Caco-2 (cell line): ENCODE data around the gene VPS41. TPM values are rescaled to one million over a fixed set of nuclear protein-coding genes. Genes with fewer than 3 reads are reported as not detected.

ENCODE experiments used
- BruUV-seq: library from RNA; stranded (reverse); fragments of 400-500 nt; replicated peaks from 2 replicates; lab custom pipeline; 2021; lab: Mats Ljungman, UMichigan
- CTCF ChIA-PET: fragments of 300-600 bp; sonication (Branson Sonifier 250); formaldehyde crosslinking; loops from one replicate; lab custom pipeline; 2022; ENCODE audit warnings: antibody characterized with exemption; lab: Charles Lee
- POLR2A ChIA-PET: fragments of 300-600 bp; sonication (Branson Sonifier 250); formaldehyde crosslinking; loops from one replicate; lab custom pipeline; 2022; ENCODE audit warnings: antibody characterized with exemption; lab: Charles Lee
- DNase-seq, 2 experiments: peaks; one replicate each; pipeline versions ENCODE4 v3.0.0 to v3.0.0-alpha.2; 2020 to 2022
- H3K27me3 ChIP-seq: replicated peaks from 2 replicates; pipeline ENCODE4 v1.6.0; 2011; ENCODE audit warnings: low read length; ENCODE audit not compliant: control insufficient read depth, insufficient read depth
- H3K36me3 ChIP-seq: 2 replicates; pipeline ENCODE4 v1.5.1; 2011; ENCODE audit warnings: low read length; ENCODE audit not compliant: control insufficient read depth, insufficient read depth
- H3K4me1 ChIP-seq: fragments of 250-450 bp; sonication (Bioruptor Pico); 2 replicates; pipeline ENCODE4 v1.5.1; 2020; ENCODE audit warnings: mild to moderate bottlenecking
- H3K4me3 ChIP-seq: 2 replicates; pipeline ENCODE4 v1.5.1; 2011; ENCODE audit warnings: low read depth, mild to moderate bottlenecking, control low read depth, low read length
- H3K9me3 ChIP-seq: fragments of 250-450 bp; sonication (Bioruptor Pico); 2 replicates; pipeline ENCODE4 v1.5.1; 2020; ENCODE audit warnings: mild to moderate bottlenecking, moderate library complexity
- H3K27ac Mint-ChIP-seq: one replicate; pipeline ENCODE4 v1.8.0; 2022; ENCODE audit warnings: mixed read lengths; ENCODE audit not compliant: unreplicated experiment
- H3K27me3 Mint-ChIP-seq: one replicate; pipeline ENCODE4 v1.8.0; 2022; ENCODE audit warnings: mixed read lengths; ENCODE audit not compliant: insufficient read depth, unreplicated experiment
- H3K36me3 Mint-ChIP-seq: one replicate; pipeline ENCODE4 v1.8.0; 2022; ENCODE audit warnings: mild to moderate bottlenecking, mixed read lengths; ENCODE audit not compliant: insufficient read depth, unreplicated experiment
- H3K4me1 Mint-ChIP-seq: one replicate; pipeline ENCODE4 v1.8.0; 2022; ENCODE audit warnings: low read depth, mixed read lengths; ENCODE audit not compliant: unreplicated experiment
- H3K4me3 Mint-ChIP-seq: one replicate; pipeline ENCODE4 v1.8.0; 2022; ENCODE audit warnings: mild to moderate bottlenecking, moderate library complexity, mixed read lengths; ENCODE audit not compliant: unreplicated experiment
- H3K9me3 Mint-ChIP-seq: one replicate; pipeline ENCODE4 v1.8.0; 2022; ENCODE audit warnings: mixed read lengths; ENCODE audit not compliant: unreplicated experiment
- intact Hi-C: fragments of 100-400 bp; cut with micrococcal nuclease; formaldehyde crosslinking; loops from one replicate; pipeline ENCODE4 v1.10.0; 2022; ENCODE audit not compliant: unreplicated experiment
- total RNA-seq: library from RNA; stranded (reverse); gene quantifications from 2 replicates; pipeline ENCODE4 v1.2.3, GENCODE V29; 2022
- TF ChIP-seq, protein P1 (sequence below), 2 experiments: fragments of 200-600 bp in 1 of 2; IDR thresholded peaks; 1 replicate in 1 of 2; 2 replicates in 1 of 2; pipeline versions ENCODE4 v1.5.1 to v1.8.0; 2011 to 2022; ENCODE audit warnings: antibody characterized with exemption in 1 of 2, control low read depth in 1 of 2, inconsistent platforms in 1 of 2, low read depth in 1 of 2, low read length in 1 of 2, mild to moderate bottlenecking in 1 of 2, moderate library complexity in 1 of 2; ENCODE audit not compliant: insufficient read depth in 1 of 2, severe bottlenecking in 1 of 2, unreplicated experiment in 1 of 2

Gene VPS41
- total RNA-seq, 1 experiment from 2014 or later, result 86.9 TPM

DNA sequence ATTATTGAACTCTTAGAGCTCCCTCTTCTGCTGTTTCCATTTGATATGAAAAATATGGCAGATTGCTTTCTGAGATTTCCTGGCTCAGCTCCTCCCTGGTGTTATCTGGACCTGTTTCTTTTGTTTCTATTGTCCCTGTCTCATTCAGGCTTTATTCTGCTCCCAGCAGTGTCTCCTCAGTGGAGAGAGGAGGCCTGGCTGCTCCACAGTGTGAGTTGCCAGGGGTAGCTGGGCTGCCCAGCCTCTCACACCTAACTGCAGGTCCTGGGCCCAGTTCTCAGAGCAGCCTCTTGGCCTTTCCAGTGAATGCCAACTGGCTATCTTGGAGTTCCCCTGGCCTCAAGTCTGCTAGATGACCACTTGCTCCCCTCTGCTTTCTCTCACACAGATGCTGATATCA, 127.0 kb downstream of the VPS41 start:
- no peaks in the 10 kb centered on the region for H3K9me3 ChIP-seq
- ChIA-PET POLR2A (no interaction called here), CTCF (no interaction called here)
- H3K27me3 Mint-ChIP-seq, result no peaks in the 10 kb centered on the region
- TF ChIP-seq, protein P1, sequence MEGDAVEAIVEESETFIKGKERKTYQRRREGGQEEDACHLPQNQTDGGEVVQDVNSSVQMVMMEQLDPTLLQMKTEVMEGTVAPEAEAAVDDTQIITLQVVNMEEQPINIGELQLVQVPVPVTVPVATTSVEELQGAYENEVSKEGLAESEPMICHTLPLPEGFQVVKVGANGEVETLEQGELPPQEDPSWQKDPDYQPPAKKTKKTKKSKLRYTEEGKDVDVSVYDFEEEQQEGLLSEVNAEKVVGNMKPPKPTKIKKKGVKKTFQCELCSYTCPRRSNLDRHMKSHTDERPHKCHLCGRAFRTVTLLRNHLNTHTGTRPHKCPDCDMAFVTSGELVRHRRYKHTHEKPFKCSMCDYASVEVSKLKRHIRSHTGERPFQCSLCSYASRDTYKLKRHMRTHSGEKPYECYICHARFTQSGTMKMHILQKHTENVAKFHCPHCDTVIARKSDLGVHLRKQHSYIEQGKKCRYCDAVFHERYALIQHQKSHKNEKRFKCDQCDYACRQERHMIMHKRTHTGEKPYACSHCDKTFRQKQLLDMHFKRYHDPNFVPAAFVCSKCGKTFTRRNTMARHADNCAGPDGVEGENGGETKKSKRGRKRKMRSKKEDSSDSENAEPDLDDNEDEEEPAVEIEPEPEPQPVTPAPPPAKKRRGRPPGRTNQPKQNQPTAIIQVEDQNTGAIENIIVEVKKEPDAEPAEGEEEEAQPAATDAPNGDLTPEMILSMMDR (IDR thresholded peaks at IDR 0.05; ENCODE audit: insufficient read depth in 1 of 2, low read depth in 1 of 2, low read length in 1 of 2, severe bottlenecking in 1 of 2, unreplicated experiment in 1 of 2), result no peak
- H3K27me3 ChIP-seq, result no peaks in the 10 kb centered on the region
- H3K4me3 Mint-ChIP-seq, result no peak overlapping the region
- no TSS peak for BruUV-seq
- H3K27ac Mint-ChIP-seq, result no peak overlapping the region
- H3K4me1 ChIP-seq, result no peaks in the 10 kb centered on the region
- no peaks in the 10 kb centered on the region for H3K4me1 Mint-ChIP-seq
- no peak overlapping the region for H3K4me3 ChIP-seq
- H3K36me3 ChIP-seq, result no peaks in the 10 kb centered on the region; the same call in 1 of the 2 replicates
- H3K36me3 Mint-ChIP-seq, result peaks cover 6% of the 10 kb centered on the region
- H3K9me3 Mint-ChIP-seq, result no peaks in the 10 kb centered on the region
- intact Hi-C loops, result no loop called here
- no peak for DNase-seq

DNA sequence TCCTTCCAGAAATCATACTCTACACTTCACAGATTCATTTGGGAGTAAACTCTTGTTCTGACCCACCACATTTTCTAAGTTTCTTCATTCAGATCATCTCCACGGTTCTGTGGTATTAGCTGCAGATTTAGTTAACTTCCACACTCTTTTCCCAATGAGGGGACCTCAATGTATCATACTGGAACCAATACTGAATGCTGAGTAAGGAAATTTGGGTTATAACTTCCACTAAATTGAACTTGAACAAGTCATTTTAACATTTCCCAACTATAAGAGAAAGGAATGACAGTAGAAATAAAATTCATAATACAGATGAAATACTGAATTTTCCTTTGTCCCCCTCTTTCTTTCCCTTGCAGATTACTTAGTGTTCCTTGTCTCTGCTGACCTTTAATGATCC, 131.4 kb downstream of the VPS41 start:
- no peaks in the 10 kb centered on the region for H3K9me3 Mint-ChIP-seq
- ChIA-PET CTCF (no interaction called here), POLR2A (no interaction called here)
- H3K27ac Mint-ChIP-seq, result no peak overlapping the region
- Histone ChIP-seq H3K36me3 (no peaks in the 10 kb centered on the region; the same call in 1 of the 2 replicates), H3K4me1 (no peaks in the 10 kb centered on the region), H3K4me3 (no peak overlapping the region), H3K9me3 (no peaks in the 10 kb centered on the region), H3K27me3 (no peaks in the 10 kb centered on the region)
- intact Hi-C loops, result no loop called here
- H3K4me1 Mint-ChIP-seq, result no peaks in the 10 kb centered on the region
- H3K4me3 Mint-ChIP-seq, result no peak overlapping the region
- no peak for DNase-seq
- no peaks in the 10 kb centered on the region for H3K27me3 Mint-ChIP-seq
- peaks cover 15% of the 10 kb centered on the region for H3K36me3 Mint-ChIP-seq
- TF ChIP-seq, protein P1 (IDR thresholded peaks at IDR 0.05; ENCODE audit: insufficient read depth in 1 of 2, low read depth in 1 of 2, low read length in 1 of 2, severe bottlenecking in 1 of 2, unreplicated experiment in 1 of 2), result no peak
- BruUV-seq, result no TSS peak

DNA sequence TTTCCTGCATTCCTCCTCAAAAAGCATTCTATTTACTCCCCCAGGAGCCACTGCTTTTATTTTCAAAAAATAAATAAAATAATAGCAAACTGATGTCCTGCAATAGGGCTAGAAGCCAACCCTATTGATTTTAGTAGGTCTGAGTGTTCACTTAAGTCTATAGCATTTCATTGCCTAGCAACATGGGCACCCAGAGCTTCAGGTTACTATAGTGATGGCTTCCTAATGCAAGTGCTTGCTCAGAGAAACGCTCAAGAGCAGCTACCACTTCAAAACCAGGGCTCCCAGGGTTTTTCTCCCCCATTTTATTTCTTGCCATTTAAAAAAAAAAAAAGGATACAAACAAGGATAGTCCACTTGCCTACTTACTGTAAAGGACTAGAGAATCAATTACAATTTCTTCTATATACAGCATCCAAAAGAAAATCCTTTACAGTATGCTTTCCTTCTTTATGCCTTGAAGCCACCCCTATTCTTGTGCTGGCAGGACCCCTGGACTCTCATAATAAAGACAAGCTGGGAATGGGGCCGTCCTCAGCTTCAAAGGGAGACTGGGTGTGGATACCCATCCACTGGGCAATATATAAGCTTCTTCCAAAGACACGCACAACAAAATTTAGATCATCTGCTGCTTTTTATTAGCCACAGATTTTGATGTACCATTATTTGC, 133.3 kb downstream of the VPS41 start:
- no peak for DNase-seq
- Mint-ChIP-seq H3K4me3 (no peak overlapping the region), H3K36me3 (peaks cover 9% of the 10 kb centered on the region), H3K27ac (no peak overlapping the region), H3K9me3 (no peaks in the 10 kb centered on the region), H3K4me1 (no peaks in the 10 kb centered on the region), H3K27me3 (no peaks in the 10 kb centered on the region)
- no peaks in the 10 kb centered on the region for H3K9me3 ChIP-seq
- no TSS peak for BruUV-seq
- POLR2A ChIA-PET, result no interaction called here
- TF ChIP-seq, protein P1 (IDR thresholded peaks at IDR 0.05; ENCODE audit: insufficient read depth in 1 of 2, low read depth in 1 of 2, low read length in 1 of 2, severe bottlenecking in 1 of 2, unreplicated experiment in 1 of 2), result no peak
- H3K36me3 ChIP-seq, result no peaks in the 10 kb centered on the region
- H3K27me3 ChIP-seq, result no peaks in the 10 kb centered on the region
- H3K4me1 ChIP-seq, result no peaks in the 10 kb centered on the region
- intact Hi-C loops, result no loop called here
- no peak overlapping the region for H3K4me3 ChIP-seq
- CTCF ChIA-PET, result no interaction called here
